ENCODE results near the gene ZAP70.

ZAP70 gene

GRCh38 chr2:97779141-97779540 is 65.8 kb downstream of the ZAP70 start:
- no peak for TF ChIP-seq CTCF (IDR thresholded peaks at IDR 0.05; ENCODE audit: low read depth, low read length)
- no peak for DNase-seq (ENCODE audit: extremely low read depth, low read depth)

DNA sequence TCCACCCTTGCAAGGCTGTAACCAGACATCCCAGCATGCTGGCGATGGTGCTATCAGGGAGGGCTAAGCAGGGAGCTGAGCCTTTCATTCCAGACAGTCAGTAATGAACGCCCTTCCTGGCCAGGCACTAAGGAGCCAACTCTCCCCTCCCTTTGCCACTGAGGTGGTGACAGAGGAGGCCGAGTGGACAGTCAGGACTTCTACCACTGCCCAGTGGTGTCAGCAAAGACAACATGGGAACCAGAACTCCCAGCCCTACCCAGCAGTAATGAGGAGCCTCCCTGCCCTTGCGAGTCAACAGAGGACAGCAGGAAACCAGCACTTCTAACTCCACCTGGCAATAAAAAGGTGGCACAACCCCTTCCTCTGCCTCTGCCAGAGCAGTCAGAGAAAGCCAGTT is 68.6 kb downstream of the ZAP70 start:
- DNase-seq (ENCODE audit: extremely low read depth, low read depth) = no peak

DNA sequence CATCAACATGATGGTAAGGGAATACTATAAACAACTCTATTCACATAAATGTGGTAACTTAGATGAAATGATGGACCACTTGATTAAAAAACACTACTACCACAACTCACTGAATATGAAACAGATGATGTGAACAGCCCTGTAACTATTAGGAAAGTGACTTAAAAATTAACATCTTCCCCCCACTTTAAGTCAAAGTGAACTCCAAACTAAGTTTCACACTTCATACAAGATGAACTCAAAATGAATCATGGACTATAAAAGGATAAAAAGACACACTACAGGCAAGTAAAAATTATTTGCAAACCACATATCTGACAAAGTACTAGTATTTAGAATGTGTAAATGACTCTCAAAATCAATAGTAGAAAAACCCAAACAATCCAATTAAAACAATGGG is 71.6 kb downstream of the ZAP70 start:
- no peak for DNase-seq (ENCODE audit: extremely low read depth, low read depth)
- TF ChIP-seq CTCF (IDR thresholded peaks at IDR 0.05; ENCODE audit: low read depth, low read length) = no peak

More for the DNA sequence above, 68.6 kb downstream of the ZAP70 start:
- TF ChIP-seq CTCF (IDR thresholded peaks at IDR 0.05; ENCODE audit: low read depth, low read length) = no peak

DNA sequence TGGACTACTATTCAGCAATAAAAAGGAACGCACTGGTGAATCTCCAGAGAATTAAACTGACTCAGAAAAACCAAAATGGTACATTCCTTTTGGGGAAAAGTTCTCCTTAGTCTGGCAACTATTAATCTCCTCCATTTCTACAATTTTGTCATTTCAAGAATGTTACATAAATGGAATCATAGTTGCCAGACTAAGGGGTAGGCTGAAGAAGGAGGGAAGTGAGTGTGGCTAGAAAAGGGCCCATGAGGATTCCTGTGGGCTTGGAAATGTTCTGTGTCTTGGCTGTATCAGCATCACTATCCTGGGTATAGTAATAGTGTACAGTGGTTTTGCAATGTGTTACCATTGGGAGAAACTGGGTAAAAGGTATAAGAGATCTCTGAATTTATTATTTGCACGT is 72.4 kb downstream of the ZAP70 start:
- TF ChIP-seq CTCF (IDR thresholded peaks at IDR 0.05; ENCODE audit: low read depth, low read length) = no peak
- no peak for DNase-seq (ENCODE audit: extremely low read depth, low read depth)

- no peak for DNase-seq (ENCODE audit: extremely low read depth, low read depth)
- no peak for TF ChIP-seq CTCF (IDR thresholded peaks at IDR 0.05; ENCODE audit: low read depth, low read length)
These were observed 75.7 kb downstream of the ZAP70 start for GRCh38 chr2:97788986-97789644.

Data from AG09319 (cell line).